Liver (tissue), 3 donors: ENCODE measurements around the gene INTS15.

ENCODE experiments used
- EGR1 ChIP-seq, 2 donors: IDR thresholded peaks; 2 replicates each; pipeline ENCODE4 v1.6.1; 2016 to 2018; ENCODE audit warnings: antibody characterized with exemption in 2 of 2, low read depth in 2 of 2
- FOXA1 ChIP-seq: IDR thresholded peaks from 2 replicates; pipeline ENCODE4 v1.6.1; 2016; ENCODE audit warnings: antibody characterized with exemption
- GABPA ChIP-seq, 2 donors: IDR thresholded peaks in 1 of 2; conservative IDR thresholded peaks in 1 of 2; 2 replicates each; pipeline ENCODE4 v1.6.1; 2016; ENCODE audit warnings: antibody characterized with exemption in 2 of 2, mild to moderate bottlenecking in 1 of 2, moderate library complexity in 1 of 2
- JUND ChIP-seq, 2 donors: IDR thresholded peaks; 2 replicates each; pipeline ENCODE4 v1.6.1; 2016; ENCODE audit warnings: antibody characterized with exemption in 2 of 2
- RAD21 ChIP-seq, 2 donors: IDR thresholded peaks; 2 replicates each; pipeline ENCODE4 v1.6.1; 2016; ENCODE audit warnings: antibody characterized with exemption in 2 of 2, mild to moderate bottlenecking in 2 of 2
- YY1 ChIP-seq: IDR thresholded peaks from 2 replicates; pipeline ENCODE4 v1.6.1; 2016; ENCODE audit warnings: antibody characterized with exemption, mild to moderate bottlenecking
- TF ChIP-seq, protein P1 (sequence below): fragments of 150-350 bp; IDR thresholded peaks from 2 replicates; pipeline ENCODE4 v1.5.1; 2017; ENCODE audit warnings: improper control_type of control experiment, low read depth, low read length; ENCODE audit not compliant: missing input control
- TF ChIP-seq, protein P2 (sequence below): IDR thresholded peaks from 2 replicates; pipeline ENCODE4 v1.6.1; 2016; ENCODE audit warnings: antibody characterized with exemption
- TF ChIP-seq, protein P3 (sequence below): IDR thresholded peaks from 2 replicates; pipeline ENCODE4 v1.6.1; 2016; ENCODE audit warnings: antibody characterized with exemption
- donor health status: healthy.
- donor health status: healthy.

DNA sequence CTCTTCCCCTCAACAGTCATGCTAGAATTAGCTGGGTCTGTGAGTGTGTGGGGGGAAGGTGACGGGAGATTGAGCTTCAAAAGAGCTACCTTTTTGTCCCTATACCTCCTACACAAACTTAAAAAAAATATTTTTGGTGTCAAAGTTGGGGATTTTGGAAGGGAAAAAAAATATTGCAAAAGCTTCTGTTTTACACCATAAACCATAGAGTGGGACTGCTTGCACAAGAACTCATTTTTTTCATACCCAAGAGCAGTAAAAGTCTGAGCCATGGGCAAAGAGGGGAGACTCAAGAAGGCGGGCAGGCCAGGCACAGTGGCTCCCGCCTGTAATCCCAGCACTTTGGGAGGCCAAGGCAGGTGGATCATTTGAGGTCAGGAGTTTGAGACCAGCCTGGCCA, 21.9 kb upstream of the INTS15 start:
- TF ChIP-seq, protein P1, sequence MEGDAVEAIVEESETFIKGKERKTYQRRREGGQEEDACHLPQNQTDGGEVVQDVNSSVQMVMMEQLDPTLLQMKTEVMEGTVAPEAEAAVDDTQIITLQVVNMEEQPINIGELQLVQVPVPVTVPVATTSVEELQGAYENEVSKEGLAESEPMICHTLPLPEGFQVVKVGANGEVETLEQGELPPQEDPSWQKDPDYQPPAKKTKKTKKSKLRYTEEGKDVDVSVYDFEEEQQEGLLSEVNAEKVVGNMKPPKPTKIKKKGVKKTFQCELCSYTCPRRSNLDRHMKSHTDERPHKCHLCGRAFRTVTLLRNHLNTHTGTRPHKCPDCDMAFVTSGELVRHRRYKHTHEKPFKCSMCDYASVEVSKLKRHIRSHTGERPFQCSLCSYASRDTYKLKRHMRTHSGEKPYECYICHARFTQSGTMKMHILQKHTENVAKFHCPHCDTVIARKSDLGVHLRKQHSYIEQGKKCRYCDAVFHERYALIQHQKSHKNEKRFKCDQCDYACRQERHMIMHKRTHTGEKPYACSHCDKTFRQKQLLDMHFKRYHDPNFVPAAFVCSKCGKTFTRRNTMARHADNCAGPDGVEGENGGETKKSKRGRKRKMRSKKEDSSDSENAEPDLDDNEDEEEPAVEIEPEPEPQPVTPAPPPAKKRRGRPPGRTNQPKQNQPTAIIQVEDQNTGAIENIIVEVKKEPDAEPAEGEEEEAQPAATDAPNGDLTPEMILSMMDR: no peak
- no peak for TF ChIP-seq GABPA (IDR thresholded peaks at IDR 0.05 in 1 of 2, conservative IDR thresholded peaks at IDR 0.05 in 1 of 2)
- TF ChIP-seq, protein P2, sequence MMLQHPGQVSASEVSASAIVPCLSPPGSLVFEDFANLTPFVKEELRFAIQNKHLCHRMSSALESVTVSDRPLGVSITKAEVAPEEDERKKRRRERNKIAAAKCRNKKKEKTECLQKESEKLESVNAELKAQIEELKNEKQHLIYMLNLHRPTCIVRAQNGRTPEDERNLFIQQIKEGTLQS: no peak
- no peak for TF ChIP-seq JUND (IDR thresholded peaks at IDR 0.05)
- no peak for TF ChIP-seq RAD21 (IDR thresholded peaks at IDR 0.05)
- TF ChIP-seq, protein P3, sequence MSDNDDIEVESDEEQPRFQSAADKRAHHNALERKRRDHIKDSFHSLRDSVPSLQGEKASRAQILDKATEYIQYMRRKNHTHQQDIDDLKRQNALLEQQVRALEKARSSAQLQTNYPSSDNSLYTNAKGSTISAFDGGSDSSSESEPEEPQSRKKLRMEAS: no peak
- no peak for TF ChIP-seq EGR1 (IDR thresholded peaks at IDR 0.05; ENCODE audit: low read depth in 2 of 2)
- TF ChIP-seq FOXA1: no peak
- TF ChIP-seq YY1: no peak
